HPDE6-E6E7 (cell line): ENCODE measurements around the gene KIF2C.

Experiments
- DNase-seq: peaks from one replicate; pipeline ENCODE4 v3.0.0; 2011; ENCODE audit warnings: missing footprints; ENCODE audit errors: extremely low spot score

Gene KIF2C

DNA sequence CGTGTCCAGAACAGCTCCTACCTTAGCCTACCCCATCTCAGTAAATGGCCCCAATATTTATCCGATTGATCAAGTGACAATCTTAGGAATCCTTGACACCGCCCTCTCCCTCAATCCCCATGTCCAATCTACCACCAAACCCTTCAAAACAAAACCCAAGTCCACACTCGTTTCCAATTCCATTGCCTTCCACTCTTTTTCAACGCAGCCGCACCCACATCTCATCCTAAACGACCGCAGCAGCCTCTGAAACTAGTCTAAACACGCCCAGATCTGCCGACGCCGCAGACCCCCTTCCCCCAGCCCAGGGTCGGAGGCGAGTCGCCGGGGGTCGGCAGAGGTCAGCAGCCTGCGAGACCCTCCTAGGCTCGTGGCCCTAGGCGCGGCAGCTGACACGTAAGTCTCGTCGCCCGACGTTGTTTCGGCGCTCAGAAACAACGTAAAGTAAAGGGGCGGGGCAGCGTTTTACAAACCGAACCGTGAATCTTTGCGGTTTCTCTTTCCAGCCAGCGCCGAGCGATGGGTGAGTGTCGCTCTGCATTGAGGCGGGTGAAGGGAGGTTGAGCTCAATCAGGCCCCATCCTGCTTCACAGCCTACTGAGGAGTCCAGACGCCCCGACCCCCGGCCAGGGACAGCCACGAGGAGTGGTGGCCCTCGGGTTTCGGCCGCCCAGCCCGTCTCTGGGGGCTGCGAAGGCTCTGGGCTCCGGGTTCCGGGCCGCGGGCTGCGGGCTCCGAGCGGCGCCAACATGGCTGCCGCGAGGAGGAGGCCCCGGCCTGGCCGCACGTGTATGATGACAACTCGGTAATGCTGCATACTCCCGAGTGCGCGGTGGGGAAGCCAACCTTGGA, 35.7 kb downstream of the KIF2C start, which contains the start of gene RPS8:
Gene RPS8, plus strand, starts transcription at position 463 of the 852 bp plus-strand sequence. Its CDS starts 57 bp downstream, at position 520.
- peak; percentile 70 for DNase-seq

DNA sequence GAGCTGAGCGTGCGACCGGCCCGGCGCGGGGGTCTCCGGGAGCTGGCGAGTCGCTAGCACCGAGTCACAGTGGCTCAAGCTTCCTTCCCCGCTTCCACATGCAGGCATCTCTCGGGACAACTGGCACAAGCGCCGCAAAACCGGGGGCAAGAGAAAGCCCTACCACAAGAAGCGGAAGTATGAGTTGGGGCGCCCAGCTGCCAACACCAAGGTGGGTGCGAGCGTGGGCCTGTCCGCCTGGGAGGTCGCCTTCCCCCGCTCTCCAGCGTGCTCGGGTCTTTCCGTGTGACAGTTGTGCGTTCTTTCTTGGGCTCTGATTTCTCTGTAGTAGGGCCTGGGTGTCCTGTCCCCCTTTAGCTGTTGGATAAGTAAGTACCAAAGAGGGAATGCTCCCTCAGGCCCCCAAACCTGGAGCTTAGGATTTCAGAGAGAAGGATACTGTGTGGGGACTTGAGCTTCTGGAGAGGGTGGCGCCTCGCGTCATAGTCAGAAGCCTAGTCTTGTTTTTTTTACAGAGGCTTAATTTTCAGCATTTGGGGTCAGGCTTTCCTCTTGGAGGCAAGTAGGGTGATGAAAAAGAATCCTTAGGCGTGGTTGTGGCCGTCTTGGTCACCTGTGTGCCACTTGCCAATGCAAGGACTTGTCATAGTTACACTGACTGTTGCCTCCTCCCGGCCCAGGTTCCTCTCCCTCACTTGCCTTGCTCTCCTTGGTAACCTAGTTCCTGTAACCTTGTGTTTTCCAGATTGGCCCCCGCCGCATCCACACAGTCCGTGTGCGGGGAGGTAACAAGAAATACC, 36.5 kb downstream of the KIF2C start:
- no peak for DNase-seq

DNA sequence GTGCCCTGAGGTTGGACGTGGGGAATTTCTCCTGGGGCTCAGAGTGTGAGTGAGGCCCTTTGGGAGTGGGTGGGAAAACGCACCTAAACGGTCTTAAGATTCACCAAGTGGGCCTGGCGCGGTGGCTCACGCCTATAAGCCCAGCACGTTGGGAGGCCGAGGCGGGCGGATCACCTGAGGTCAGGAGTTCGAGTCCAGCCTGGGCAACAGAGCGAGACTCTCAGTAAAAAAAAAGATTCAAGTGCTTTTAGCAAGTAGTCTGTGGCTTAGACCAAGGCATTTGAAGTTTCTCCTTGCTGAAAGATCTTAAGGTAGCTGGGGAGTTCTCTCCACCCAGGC, 37.1 kb downstream of the KIF2C start:
- no peak for DNase-seq

DNA sequence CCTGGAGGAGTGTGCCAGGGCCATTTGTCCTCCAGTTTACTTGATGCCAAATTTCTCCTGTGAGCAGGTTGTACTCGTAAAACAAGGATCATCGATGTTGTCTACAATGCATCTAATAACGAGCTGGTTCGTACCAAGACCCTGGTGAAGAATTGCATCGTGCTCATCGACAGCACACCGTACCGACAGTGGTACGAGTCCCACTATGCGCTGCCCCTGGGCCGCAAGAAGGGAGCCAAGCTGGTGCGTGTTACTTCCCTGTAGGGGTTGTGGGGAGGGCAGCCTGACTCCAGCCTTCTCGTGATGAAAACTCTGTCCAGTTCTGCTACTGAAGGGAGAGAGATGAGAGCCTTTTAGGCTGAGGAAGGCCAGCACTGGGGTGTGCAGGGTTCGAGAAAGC, 37.9 kb downstream of the KIF2C start:
- no peak for DNase-seq

DNA sequence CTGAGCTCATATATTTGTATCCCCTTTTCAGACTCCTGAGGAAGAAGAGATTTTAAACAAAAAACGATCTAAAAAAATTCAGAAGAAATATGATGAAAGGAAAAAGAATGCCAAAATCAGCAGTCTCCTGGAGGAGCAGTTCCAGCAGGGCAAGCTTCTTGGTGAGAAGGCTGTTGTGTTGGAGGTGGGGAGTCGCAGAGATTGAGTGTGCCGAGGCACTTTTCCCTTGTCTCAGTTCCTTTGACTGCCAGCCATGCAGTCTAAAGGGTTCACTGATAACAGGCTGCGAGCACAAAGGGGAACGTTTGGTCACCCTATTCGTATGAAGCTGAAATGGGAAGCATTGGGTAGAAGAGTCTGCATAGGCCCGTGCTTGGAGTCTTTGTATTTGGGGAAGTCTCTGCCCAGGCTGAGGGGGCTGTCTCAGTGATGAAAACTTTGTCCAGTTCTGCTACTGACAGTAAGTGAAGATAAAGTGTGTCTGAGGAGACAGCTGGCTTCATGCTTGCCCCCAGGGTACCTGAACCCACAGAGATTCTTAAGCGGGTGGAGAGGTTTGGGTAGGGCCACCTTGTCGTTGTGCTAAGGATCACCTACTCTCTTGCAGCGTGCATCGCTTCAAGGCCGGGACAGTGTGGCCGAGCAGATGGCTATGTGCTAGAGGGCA, 38.5 kb downstream of the KIF2C start:
- no peak for DNase-seq

DNA sequence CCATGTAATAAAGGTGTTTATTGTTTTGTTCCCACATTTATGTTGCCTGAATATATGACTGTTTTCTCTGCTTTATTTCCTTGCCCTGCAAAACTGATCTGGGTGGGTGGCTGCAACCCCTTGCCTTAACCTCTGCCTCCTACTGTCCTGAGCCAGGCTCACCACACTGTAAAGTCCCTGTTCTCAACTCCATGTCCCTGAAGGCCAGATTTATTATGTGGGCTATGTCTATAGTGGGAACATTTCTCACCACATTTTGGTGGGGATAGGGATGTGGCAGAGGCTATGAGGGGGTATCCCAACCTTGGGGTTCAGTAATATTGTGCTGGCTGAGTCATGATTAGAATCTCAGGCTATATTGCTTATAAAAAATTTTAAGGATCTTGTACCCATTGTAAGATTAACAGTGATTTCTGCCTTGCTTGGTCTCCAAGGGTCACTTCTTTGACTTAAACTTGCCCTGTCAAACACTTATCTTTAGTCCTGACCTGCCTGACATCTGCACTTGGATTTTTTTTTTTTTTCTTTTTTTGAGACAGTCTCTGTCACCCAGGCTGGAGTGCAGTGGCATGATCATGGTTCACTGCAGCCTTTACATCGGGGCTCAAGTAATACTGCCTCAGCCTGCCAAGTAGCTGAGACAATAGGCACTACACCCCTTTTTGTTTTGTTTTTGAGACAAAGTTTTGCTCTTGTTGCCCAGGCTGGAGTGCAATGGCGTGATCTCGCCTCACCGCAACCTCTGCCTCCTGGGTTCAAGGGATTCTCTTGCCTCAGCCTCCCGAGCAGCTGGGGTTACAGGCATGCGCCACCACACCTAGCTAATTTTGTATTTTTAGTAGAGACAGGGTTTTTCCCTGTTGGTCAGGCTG, 39.3 kb downstream of the KIF2C start:
- DNase-seq, result no peak

DNA sequence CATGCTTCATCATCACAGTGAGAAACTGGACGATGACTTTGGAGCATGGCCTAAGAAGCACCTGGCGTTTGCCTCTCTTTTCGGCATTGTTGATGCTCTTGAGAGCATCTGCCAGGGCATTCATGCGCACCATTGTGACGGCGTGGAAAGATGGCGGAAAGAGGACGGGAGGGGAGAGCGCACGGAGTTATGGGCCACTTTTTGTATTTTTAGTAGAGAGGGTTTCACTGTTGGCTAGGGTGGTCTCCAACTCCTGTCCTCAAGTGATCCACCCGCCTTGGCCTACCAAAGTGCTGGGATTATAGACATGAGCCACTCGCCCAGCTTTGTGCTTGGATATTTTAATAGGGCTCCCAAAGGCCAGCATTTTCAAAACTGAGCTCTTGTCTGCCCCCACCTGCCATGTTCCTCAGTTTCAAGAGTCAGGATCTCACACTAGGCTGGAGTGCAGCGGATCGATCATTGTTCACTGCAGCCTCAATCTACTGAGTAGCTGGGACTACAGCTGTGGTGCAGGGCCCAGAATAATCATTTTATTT, 41.0 kb downstream of the KIF2C start:
- DNase-seq, result no peak

DNA sequence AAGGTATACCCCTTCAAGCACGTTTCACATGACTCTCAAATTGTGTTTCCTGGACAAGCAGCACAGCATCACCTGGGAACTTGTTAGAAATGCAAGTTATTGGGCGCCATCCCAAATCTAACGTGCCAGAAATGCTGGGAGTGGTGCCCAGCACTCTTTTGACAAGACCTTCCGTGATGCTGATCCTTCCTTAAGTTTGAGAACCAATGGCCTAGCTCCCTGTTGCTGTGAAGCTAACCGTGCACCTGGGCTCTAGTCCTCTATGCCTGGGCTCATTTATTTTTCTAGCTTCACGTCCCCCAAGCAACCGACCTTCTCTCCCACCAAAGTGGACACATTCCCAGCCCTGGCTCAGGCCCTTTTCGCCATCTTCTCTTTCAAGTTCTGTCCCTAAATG, 44.1 kb downstream of the KIF2C start:
- DNase-seq, result no peak

DNA sequence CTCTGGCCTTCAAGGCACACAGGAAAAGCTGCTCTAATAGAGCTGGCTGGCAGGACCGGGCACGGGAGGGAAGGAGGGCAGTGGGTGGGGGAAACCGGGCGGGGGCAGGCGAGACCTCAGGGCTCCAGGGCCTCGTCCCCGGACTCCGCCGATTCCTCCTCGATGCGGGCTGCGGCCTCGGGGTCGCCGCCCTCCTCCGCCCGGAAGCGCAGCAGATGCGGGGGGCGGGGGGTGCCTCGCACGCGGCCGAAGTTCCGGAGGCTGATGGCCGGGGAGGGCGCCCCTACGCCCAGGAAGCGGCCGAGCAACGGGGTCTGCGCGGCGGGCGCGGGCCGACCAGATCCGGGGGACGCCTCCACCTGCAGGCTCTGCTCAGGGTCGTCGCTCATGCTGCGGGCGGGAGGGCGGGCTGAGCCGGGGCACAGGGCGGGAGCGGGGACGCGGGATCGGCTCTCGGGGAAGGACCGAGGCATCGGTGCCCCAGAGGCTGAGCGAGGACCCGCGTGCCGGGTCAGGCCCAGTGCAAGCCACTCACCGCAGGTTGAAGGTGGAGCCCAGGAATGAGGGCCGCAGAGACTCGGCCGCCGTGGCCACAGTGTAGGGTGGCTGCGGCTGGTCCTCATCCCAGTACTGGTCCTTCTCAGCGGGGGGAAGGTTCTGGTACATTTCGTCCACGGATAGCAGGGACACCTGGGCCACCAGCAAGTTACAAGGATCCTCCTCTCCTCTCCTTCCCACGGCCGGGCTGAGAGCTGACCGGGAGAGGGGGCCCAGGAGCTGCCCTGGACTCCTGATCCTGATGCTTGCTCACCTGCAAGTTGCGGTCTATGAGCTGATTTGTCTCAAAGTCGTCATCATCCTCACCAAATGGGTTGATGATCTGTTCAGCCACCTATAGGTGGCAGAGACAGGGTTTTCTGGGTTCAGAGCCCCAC, 44.7 kb downstream of the KIF2C start:
- DNase-seq, result no peak

DNA sequence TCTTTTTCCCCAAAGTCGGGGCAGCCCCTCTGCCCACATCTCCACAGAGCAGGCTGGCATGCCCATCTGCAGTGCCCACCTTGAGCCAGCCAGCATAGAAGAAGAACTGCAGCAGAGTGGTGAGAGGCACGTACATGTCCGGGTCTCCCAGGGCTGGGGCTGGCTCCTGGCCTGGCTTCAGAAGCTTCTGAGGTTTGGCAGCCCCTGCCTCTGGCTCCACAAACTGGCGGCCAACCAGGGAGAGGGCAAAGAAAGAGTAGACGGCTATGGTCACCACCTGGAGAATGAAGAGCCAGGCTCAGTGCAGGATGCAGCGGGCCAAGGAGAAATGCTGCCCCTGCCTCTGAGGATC, 45.4 kb downstream of the KIF2C start:
- DNase-seq, result no peak

DNA sequence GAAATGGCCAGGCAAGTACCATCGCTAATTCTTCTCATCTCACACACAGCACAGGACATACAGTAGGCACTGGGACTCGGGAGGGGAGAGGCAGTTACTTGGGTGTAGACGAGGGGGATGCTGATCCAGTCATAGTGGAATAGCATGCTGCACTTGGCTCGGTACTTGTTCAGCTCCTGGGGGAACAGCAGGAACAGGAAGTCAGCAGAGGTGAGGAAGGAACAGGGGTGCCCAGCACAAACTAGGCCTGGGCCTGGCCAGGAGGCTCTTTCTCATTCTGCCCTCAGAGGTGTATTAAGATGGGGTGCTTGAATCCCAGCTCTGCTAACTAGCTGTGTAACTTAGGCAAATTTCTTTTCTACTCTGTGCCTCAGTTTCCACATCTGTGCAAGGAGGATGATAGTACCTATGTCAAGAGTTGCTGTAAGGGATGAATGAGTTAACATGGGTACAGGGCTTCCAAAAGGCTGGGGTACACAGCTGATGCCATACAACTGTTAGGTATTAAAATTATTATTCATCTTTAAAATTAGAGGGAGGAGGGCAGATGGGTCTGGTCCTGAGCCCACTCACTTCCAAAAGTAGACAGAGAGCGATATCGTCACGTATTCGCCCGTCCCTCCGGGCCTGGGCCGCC, 46.0 kb downstream of the KIF2C start:
- no peak for DNase-seq

DNA sequence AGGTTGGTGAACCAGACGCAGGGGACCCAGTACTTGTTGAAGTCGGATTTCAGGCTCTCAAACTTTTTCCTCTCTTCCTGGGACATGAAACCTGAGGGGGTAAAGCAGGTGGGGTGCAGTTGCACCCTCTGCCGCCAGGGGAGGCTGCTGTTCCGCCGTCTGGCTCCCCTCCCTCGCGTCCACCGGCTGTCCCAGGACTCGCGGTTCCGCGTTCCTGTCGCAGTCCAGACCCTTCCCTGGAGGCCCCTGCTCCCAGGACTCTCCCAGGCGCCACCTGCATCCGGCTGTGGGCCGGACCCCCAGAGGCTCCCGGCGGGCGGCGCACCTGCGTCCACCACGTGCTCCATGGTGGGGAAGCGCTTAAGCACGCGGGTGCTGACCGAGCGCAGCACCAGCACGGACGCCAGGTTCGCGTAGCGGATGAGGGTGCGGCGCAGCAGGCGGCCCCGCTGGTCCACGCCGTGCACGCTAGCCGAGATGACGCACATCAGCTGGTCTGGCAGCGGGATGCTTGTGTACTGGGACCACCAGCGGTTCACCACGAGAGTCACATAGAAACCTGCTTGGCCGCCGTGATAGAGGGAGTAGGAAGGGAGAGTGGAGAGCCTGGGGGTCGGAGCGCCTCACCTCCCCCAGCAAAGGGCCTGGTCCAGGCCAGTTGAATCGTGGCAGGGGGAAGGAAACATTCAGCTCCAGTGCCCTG, 46.7 kb downstream of the KIF2C start:
- DNase-seq, result no peak

DNA sequence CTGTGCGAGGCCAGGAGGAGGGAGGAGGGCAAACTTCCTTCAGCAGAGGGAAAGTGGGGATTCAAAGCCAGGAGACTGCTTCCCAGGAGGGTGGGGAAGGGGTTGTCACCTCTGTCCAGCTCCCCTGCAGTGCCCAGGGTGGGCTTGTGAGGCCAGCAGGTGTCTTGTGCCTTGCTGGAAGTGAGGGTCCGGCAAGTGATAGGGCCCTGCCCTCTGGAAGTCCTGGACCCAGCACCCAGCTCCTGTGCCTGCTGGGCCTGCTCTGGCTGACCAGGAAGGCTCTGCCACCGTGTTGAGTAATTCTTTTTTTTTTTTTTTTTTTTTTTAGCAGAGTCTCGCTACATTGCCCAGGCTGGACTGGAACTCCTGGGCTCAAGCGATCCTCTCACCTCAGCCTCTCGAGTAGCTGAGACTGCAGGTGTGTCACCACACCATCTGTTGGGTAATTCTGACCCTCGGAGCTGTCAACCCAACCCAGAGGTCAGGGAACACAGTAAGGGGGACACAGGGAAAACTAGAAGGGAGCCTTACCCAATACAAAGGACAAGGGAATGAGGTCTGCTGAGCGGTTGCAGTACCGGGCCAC, 47.3 kb downstream of the KIF2C start:
- DNase-seq, result no peak

DNA sequence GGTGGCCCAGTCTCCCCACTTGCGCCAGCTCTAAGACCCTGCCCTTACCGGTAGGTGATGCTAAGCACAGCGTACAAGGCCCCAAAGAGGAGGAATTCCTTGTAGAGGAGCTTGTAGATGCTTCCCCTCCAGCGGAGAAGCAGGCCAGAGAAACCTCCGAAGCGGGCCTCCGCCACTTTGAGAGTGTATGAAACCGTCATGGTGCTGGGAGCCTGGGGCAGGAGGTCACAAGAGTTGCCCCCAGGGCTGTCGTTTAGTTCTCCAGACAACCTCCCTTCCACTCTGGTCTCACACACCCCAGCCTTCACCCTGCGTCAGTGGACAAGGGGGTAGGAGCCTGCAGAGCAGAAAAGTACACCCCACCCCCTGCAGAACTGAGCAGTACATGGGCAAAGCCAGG, 47.9 kb downstream of the KIF2C start:
- DNase-seq, result no peak

DNA sequence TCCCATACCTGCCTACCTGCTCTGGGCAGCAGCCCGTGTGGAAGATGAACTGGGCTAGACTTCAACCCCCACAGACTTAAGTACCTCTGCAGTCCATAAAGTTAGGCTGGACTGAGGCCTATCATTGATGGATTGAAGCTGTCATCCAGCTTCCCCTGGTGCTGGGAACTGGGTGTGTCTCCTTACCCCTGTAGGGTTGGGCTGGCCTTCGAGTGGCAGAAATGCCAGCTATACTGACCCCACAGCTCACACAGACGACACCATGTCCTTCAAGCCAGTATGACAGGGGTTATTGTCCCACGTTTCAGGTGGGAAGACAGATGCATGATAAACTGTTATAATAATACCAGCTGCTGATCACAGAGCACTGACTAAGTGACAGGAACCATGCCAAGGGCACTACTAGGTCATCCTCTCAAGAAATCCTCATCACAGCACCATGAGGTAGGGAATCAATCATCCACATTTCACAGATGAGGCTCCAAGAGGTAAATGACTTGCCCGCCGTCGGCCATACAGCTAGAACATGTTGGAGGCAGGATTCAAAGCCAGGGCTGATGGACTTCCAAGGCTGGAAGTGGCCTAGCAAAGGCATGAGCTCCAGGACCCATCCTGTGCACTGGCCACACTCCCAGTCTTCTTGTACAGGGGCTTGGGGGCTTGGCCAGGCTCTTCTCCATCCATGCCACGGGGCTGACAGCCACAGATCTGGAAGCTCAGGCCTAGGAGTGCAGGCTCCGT, 48.7 kb downstream of the KIF2C start, which contains the start of gene BEST4:
Gene BEST4, minus strand, starts transcription at position 51 of the 741 bp plus-strand sequence. CDS start 465 bp downstream, outside the sequence.
- DNase-seq, result no peak

DNA sequence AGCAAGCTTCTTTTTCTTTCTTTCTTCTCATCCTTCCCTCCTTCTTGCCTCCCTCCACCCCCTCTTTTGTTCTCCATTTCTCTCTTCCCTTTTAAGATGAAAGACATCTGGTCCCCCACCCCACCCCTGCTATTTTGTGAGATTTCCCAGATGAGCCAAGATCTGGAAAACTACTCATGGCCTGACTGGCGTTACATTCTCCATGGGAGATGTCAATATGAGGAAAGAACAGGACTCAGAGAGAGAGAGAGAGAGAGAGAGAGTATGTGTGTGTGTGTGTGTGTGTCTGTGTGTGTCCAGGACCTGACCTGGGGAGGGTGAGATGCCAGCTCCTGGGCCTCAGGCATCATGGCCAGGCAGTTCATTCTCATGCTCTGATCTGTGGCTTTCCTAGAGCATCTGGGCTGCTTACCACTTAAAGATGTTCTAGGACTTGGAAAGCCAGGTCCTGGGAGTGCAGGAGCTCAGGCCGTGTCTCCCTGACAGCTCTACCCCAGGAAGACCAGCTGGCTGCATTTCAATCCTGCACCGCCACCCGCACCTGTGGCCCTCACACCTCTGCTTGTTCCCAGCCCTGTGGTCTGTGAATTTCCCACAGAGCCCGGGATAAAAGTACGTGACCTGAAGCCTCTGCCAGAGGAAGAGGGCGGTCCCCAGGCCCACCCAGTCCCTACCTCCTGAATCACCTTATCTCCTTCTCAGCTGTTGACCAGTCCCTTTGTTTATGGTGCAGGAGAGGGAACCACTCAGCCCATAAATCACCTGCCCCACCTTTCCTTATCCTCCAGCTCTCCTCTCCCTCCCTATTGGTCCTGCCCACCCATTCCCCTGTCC, 51.5 kb downstream of the KIF2C start:
- no peak for DNase-seq
